Subcutaneous abdominal adipose tissue (tissue), 5 donors: ENCODE measurements around the gene PSMG2.
"Not testable (repeated sequence)": the region's sequence is repeated elsewhere in the genome, so short reads cannot be mapped to it uniquely, and the experiment has no call there.

Experiments
- H3K27ac ChIP-seq: one replicate; pipeline ENCODE4 v1.7.0; 2013; ENCODE audit warnings: low read depth, mild to moderate bottlenecking, inconsistent platforms, low read length, moderate library complexity
- H3K27me3 ChIP-seq, 5 donors: one replicate each; pipeline ENCODE4 v1.7.0; 2013; ENCODE audit warnings: low read length in 5 of 5, inconsistent platforms in 1 of 5; ENCODE audit not compliant: control insufficient read depth in 5 of 5, insufficient read depth in 4 of 5
- H3K36me3 ChIP-seq, 5 donors: one replicate each; pipeline ENCODE4 v1.7.0; 2013; ENCODE audit warnings: low read length in 5 of 5; ENCODE audit not compliant: control insufficient read depth in 5 of 5, insufficient read depth in 5 of 5
- H3K4me1 ChIP-seq, 5 donors: one replicate each; pipeline ENCODE4 v1.7.0; 2013; ENCODE audit warnings: low read length in 5 of 5, mild to moderate bottlenecking in 3 of 5, moderate library complexity in 1 of 5; ENCODE audit not compliant: control insufficient read depth in 5 of 5, insufficient read depth in 5 of 5
- H3K4me3 ChIP-seq, 5 donors: one replicate each; pipeline ENCODE4 v1.7.0; 2013; ENCODE audit warnings: low read length in 5 of 5, low read depth in 1 of 5
- H3K9ac ChIP-seq, 5 donors: one replicate each; pipeline ENCODE4 v1.7.0; 2013; ENCODE audit warnings: low read length in 5 of 5, mild to moderate bottlenecking in 4 of 5, moderate library complexity in 3 of 5
- H3K9me3 ChIP-seq, 5 donors: one replicate each; pipeline ENCODE4 v1.7.0; 2013; ENCODE audit warnings: low read length in 5 of 5; ENCODE audit not compliant: control insufficient read depth in 5 of 5
- donor health status: healthy.
- donor health status: healthy.
- donor health status: healthy.
- donor health status: healthy.
- donor health status: healthy.

PSMG2 gene

GRCh38 chr18:12747530-12748315 is 44.9 kb downstream of the PSMG2 start:
- Histone ChIP-seq H3K4me3 (no peak overlapping the region), H3K36me3 (no peaks in the 10 kb centered on the region), H3K27me3 (no peaks in the 10 kb centered on the region), H3K9ac (no peak overlapping the region), H3K4me1 (no peaks in the 10 kb centered on the region), H3K27ac (no peak overlapping the region), H3K9me3 (no peaks in the 10 kb centered on the region)

- Histone ChIP-seq H3K27ac (no peak overlapping the region), H3K36me3 (no peaks in the 10 kb centered on the region), H3K4me1 (no peaks in the 10 kb centered on the region), H3K9me3 (no peaks in the 10 kb centered on the region), H3K27me3 (no peaks in the 10 kb centered on the region), H3K9ac (no peak overlapping the region), H3K4me3 (no peak overlapping the region)
Measured at GRCh38 chr18:12748671-12749070, 45.8 kb downstream of the PSMG2 start.

- no peak overlapping the region for H3K9ac ChIP-seq
- no peaks in the 10 kb centered on the region for H3K36me3 ChIP-seq
- H3K4me3 ChIP-seq: no peak overlapping the region
- no peaks in the 10 kb centered on the region for H3K9me3 ChIP-seq
- H3K27ac ChIP-seq: no peak overlapping the region
- H3K4me1 ChIP-seq: no peaks in the 10 kb centered on the region
- no peaks in the 10 kb centered on the region for H3K27me3 ChIP-seq
Measured at GRCh38 chr18:12749121-12749520, 46.3 kb downstream of the PSMG2 start.

- Histone ChIP-seq H3K9me3 (no peaks in the 10 kb centered on the region), H3K9ac (no peak overlapping the region), H3K27me3 (no peaks in the 10 kb centered on the region), H3K27ac (no peak overlapping the region), H3K4me1 (no peaks in the 10 kb centered on the region), H3K36me3 (no peaks in the 10 kb centered on the region), H3K4me3 (no peak overlapping the region)
Measured at GRCh38 chr18:12750076-12750714, 47.4 kb downstream of the PSMG2 start.

GRCh38 chr18:12750715-12751502 is 48.1 kb downstream of the PSMG2 start:
- Histone ChIP-seq H3K27me3 (no peaks in the 10 kb centered on the region), H3K4me3 (no peak overlapping the region), H3K36me3 (no peaks in the 10 kb centered on the region), H3K9ac (no peak overlapping the region), H3K4me1 (no peaks in the 10 kb centered on the region), H3K27ac (no peak overlapping the region), H3K9me3 (no peaks in the 10 kb centered on the region)

- Histone ChIP-seq H3K4me3 (no peak overlapping the region), H3K9ac (no peak overlapping the region), H3K36me3 (no peaks in the 10 kb centered on the region), H3K27me3 (no peaks in the 10 kb centered on the region), H3K9me3 (no peaks in the 10 kb centered on the region), H3K4me1 (no peaks in the 10 kb centered on the region), H3K27ac (no peak overlapping the region)
Measured at GRCh38 chr18:12751503-12751884, 48.7 kb downstream of the PSMG2 start.

- Histone ChIP-seq H3K4me1 (no peaks in the 10 kb centered on the region), H3K36me3 (no peaks in the 10 kb centered on the region), H3K9me3 (no peaks in the 10 kb centered on the region), H3K4me3 (no peak overlapping the region), H3K27ac (no peak overlapping the region), H3K27me3 (no peaks in the 10 kb centered on the region), H3K9ac (no peak overlapping the region)
Measured at GRCh38 chr18:12751891-12752290, 49.0 kb downstream of the PSMG2 start.

GRCh38 chr18:12754511-12754910 is 51.7 kb downstream of the PSMG2 start:
- Histone ChIP-seq H3K9me3 (no peaks in the 10 kb centered on the region), H3K4me3 (no peak overlapping the region), H3K4me1 (no peaks in the 10 kb centered on the region), H3K27ac (no peak overlapping the region), H3K27me3 (no peaks in the 10 kb centered on the region), H3K36me3 (no peaks in the 10 kb centered on the region), H3K9ac (no peak overlapping the region)

- not testable (repeated sequence) for H3K9me3 ChIP-seq, H3K4me1 ChIP-seq
Measured at GRCh38 chr18:12755606-12756005, 52.8 kb downstream of the PSMG2 start.

GRCh38 chr18:12756619-12757239 is 53.9 kb downstream of the PSMG2 start:
- not testable (repeated sequence) for H3K27me3 ChIP-seq, H3K27ac ChIP-seq, H3K9ac ChIP-seq, H3K4me1 ChIP-seq, H3K9me3 ChIP-seq, H3K4me3 ChIP-seq, H3K36me3 ChIP-seq

More at GRCh38 chr18:12755606-12756005, 52.8 kb downstream of the PSMG2 start:
- H3K36me3 ChIP-seq, H3K27me3 ChIP-seq, H3K9ac ChIP-seq, H3K4me3 ChIP-seq, H3K27ac ChIP-seq: not testable (repeated sequence)
